Trophoblast cell (in vitro differentiated cells and primary cell): ENCODE measurements around the gene EPHA1.

Source experiments
- DNase-seq, 2 donors: peaks; one replicate each; pipeline ENCODE4 v3.0.0-alpha.2; 2016
- H2AFZ ChIP-seq: 2 replicates; pipeline ENCODE4 v1.6.1; 2013; ENCODE audit warnings: low read length, moderate library complexity, mild to moderate bottlenecking; ENCODE audit not compliant: insufficient read depth, poor library complexity
- H2AK5ac ChIP-seq: 2 replicates; pipeline ENCODE4 v1.6.1; 2013; ENCODE audit warnings: mild to moderate bottlenecking, low read length
- H2BK120ac ChIP-seq: 2 replicates; pipeline ENCODE4 v1.6.1; 2013; ENCODE audit warnings: low read length, mild to moderate bottlenecking, moderate library complexity; ENCODE audit not compliant: insufficient read depth, poor library complexity
- H2BK12ac ChIP-seq: 2 replicates; pipeline ENCODE4 v1.6.1; 2013; ENCODE audit warnings: mild to moderate bottlenecking, low read length, moderate library complexity
- H2BK5ac ChIP-seq: 2 replicates; pipeline ENCODE4 v1.6.1; 2013; ENCODE audit warnings: low read length, low read depth, moderate library complexity, mild to moderate bottlenecking; ENCODE audit not compliant: poor library complexity
- H3K14ac ChIP-seq: 2 replicates; pipeline ENCODE4 v1.6.1; 2013; ENCODE audit warnings: mild to moderate bottlenecking, low read length
- H3K18ac ChIP-seq: 2 replicates; pipeline ENCODE4 v1.6.1; 2013; ENCODE audit warnings: mild to moderate bottlenecking, low read length
- H3K23ac ChIP-seq: 2 replicates; pipeline ENCODE4 v1.6.1; 2013; ENCODE audit warnings: low read length
- H3K27ac ChIP-seq: 2 replicates; pipeline ENCODE4 v1.5.1; 2013; ENCODE audit warnings: low read depth, mild to moderate bottlenecking, inconsistent platforms, low read length, moderate library complexity
- H3K27me3 ChIP-seq: 2 replicates; pipeline ENCODE4 v1.6.1; 2013; ENCODE audit warnings: inconsistent platforms, mild to moderate bottlenecking, low read length, moderate library complexity; ENCODE audit not compliant: insufficient read depth
- H3K36me3 ChIP-seq, 2 experiments: 1 replicate in 1 of 2; 2 replicates in 1 of 2; pipeline ENCODE4 v1.6.1; 2013; ENCODE audit warnings: low read length in 2 of 2, mild to moderate bottlenecking in 2 of 2, moderate library complexity in 1 of 2; ENCODE audit not compliant: insufficient read depth in 2 of 2, control insufficient read depth in 1 of 2
- H3K4ac ChIP-seq: 2 replicates; pipeline ENCODE4 v1.6.1; 2013; ENCODE audit warnings: low read depth, mild to moderate bottlenecking, low read length, moderate library complexity
- H3K4me1 ChIP-seq, 2 experiments: 1 replicate in 1 of 2; 2 replicates in 1 of 2; pipeline ENCODE4 v1.6.1; 2013; ENCODE audit warnings: low read length in 2 of 2, mild to moderate bottlenecking in 2 of 2, moderate library complexity in 1 of 2; ENCODE audit not compliant: insufficient read depth in 2 of 2, control insufficient read depth in 1 of 2
- H3K4me2 ChIP-seq: 2 replicates; pipeline ENCODE4 v1.6.1; 2013; ENCODE audit warnings: inconsistent platforms, mild to moderate bottlenecking, low read length, moderate library complexity
- H3K4me3 ChIP-seq: 2 replicates; pipeline ENCODE4 v1.5.1; 2013; ENCODE audit warnings: mild to moderate bottlenecking, low read depth, low read length, inconsistent platforms
- H3K79me1 ChIP-seq: one replicate; pipeline ENCODE4 v1.6.1; 2013; ENCODE audit warnings: low read length
- H3K79me2 ChIP-seq: 2 replicates; pipeline ENCODE4 v1.6.1; 2013; ENCODE audit warnings: low read length, mild to moderate bottlenecking; ENCODE audit not compliant: control insufficient read depth, insufficient read depth, poor library complexity
- H3K9ac ChIP-seq: 2 replicates; pipeline ENCODE4 v1.6.1; 2013; ENCODE audit warnings: mild to moderate bottlenecking, low read length
- H3K9me3 ChIP-seq: 2 replicates; pipeline ENCODE4 v1.6.1; 2013; ENCODE audit warnings: low read depth, mild to moderate bottlenecking, control low read depth, inconsistent platforms, low read length; ENCODE audit not compliant: insufficient read depth
- H4K12ac ChIP-seq: 2 replicates; pipeline ENCODE4 v1.6.1; 2013; ENCODE audit warnings: low read depth, mild to moderate bottlenecking, low read length, moderate library complexity
- H4K8ac ChIP-seq: 2 replicates; pipeline ENCODE4 v1.6.1; 2013; ENCODE audit warnings: low read depth, mild to moderate bottlenecking, low read length, moderate library complexity
- H4K91ac ChIP-seq: one replicate; pipeline ENCODE4 v1.6.1; 2013; ENCODE audit warnings: low read depth, mild to moderate bottlenecking, low read length, moderate library complexity
- WGBS: extraction: QIAGEN DNeasy Blood & Tissue Kit; methylation state at CpG from one replicate; pipeline ENCODE4 v1.1.7; 2013; ENCODE audit warnings: missing lambda C conversion rate; ENCODE audit not compliant: insufficient read length, insufficient coverage; ENCODE audit errors: extremely low coverage; 5-methylcytosine and 5-hydroxymethylcytosine counted together

The EPHA1 gene

DNA sequence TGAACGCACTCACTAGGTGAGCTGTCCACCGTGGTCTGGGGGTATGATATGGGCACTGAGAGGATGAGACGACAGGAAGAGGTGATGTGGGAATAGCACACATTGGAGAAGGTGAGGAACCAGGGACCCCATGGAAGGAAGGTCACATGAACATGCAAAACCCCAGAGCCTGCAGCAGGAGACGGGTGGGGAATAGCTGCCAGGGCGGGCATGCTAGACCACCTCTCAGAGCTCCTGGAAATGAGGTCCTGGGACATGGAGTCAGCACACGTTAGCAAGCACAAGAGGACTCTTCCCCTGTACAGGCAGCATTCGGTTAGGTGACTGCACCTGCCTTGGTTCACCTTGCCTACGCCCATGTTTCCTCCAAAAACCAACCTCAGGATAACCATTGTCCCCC lies 54.3 kb downstream of the EPHA1 start:
- Histone ChIP-seq H4K91ac (no peak overlapping the region), H2AK5ac (no peak overlapping the region), H2BK120ac (no peak overlapping the region), H3K9me3 (peaks cover 2% of the 10 kb centered on the region), H3K9ac (no peak overlapping the region), H3K79me2 (no peaks in the 10 kb centered on the region), H3K4me2 (no peak overlapping the region), H3K4ac (no peak overlapping the region), H3K4me3 (no peak overlapping the region), H3K4me1 (peaks cover 6 to 7% of the 10 kb centered on the region in 2 experiments), H4K8ac (no peak overlapping the region), H3K14ac (no peak overlapping the region), H3K27me3 (peaks cover under 1% of the 10 kb centered on the region), H3K18ac (no peak overlapping the region), H3K27ac (no peak overlapping the region), H3K23ac (no peak overlapping the region), H2BK5ac (no peak overlapping the region), H2BK12ac (no peak overlapping the region), H3K36me3 (no peaks in the 10 kb centered on the region), H2AFZ (no peak overlapping the region), H3K79me1 (no peaks in the 10 kb centered on the region), H4K12ac (no peak overlapping the region)
- no CpG with 5 or more reads among the region's 8 CpGs for WGBS
- no peak for DNase-seq

DNA sequence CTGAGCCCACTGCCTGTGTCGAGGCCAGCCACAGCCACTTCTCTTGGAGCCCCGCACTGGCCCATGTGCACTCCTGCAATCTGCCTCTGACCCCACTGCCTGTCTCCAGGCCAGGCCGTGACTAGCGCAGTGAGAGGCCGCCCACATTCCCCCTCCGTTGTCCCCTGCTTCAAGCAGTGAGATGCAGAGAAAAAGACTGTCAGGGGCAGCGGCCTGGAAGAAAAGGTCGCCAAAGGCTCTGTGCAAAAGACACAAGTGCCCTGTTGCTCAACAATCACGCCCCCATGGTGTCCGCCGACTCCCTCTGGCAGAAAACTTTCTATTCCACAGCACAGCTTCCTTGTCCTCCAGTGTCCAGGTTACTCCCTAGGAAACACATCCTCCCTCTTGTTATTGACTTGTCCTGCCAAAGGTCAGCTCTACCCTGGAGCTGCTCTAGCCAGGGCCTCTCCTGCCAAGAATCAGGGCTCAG lies 56.1 kb downstream of the EPHA1 start:
- Histone ChIP-seq H3K79me1 (no peaks in the 10 kb centered on the region), H2BK5ac (no peak overlapping the region), H2AFZ (no peak overlapping the region), H4K91ac (no peak overlapping the region), H3K23ac (no peak overlapping the region), H3K27ac (no peak overlapping the region), H2AK5ac (no peak overlapping the region), H2BK12ac (no peak overlapping the region), H3K4me1 (peaks cover 6 to 7% of the 10 kb centered on the region in 2 experiments), H3K9ac (no peak overlapping the region), H3K14ac (no peak overlapping the region), H3K9me3 (no peaks in the 10 kb centered on the region), H3K4me3 (no peak overlapping the region), H2BK120ac (no peak overlapping the region), H4K8ac (no peak overlapping the region), H3K4me2 (no peak overlapping the region), H3K36me3 (no peaks in the 10 kb centered on the region), H3K27me3 (no peaks in the 10 kb centered on the region), H3K18ac (no peak overlapping the region), H4K12ac (no peak overlapping the region), H3K4ac (no peak overlapping the region), H3K79me2 (no peaks in the 10 kb centered on the region)
- no CpG with 5 or more reads among the region's 11 CpGs for WGBS
- DNase-seq = no peak

DNA sequence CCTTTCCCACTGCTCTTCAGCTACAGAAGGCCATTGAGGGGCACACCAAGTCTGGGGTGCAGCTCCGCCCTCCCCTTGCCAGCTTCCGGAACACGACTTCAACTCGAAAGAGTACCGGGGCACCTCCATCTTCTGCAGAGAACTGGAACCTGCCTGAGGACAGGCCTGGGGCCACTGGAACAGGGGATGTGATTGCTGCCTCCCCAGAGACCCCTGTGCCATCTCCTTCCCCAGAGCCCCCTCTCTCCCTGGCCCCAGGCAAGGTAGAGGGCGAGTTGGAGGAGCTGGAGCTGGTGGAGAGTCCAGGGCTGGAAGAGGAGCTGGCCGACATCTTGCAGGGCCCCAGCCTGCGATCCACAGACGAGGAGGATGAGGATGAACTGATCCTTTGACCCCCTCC lies 57.1 kb downstream of the EPHA1 start:
- WGBS = no CpG with 5 or more reads among the region's 9 CpGs
- no peak overlapping the region for H3K4ac ChIP-seq
- no peaks in the 10 kb centered on the region for H3K27me3 ChIP-seq
- no peak overlapping the region for H3K18ac ChIP-seq
- H3K9ac ChIP-seq = no peak overlapping the region
- no peak overlapping the region for H2AK5ac ChIP-seq
- no peak overlapping the region for H3K23ac ChIP-seq
- H4K91ac ChIP-seq = no peak overlapping the region
- H3K14ac ChIP-seq = no peak overlapping the region
- H3K36me3 ChIP-seq = no peaks in the 10 kb centered on the region
- no peak overlapping the region for H3K4me3 ChIP-seq
- no peak overlapping the region for H3K4me2 ChIP-seq
- H2AFZ ChIP-seq = no peak overlapping the region
- no peak overlapping the region for H4K8ac ChIP-seq
- no peak overlapping the region for H2BK12ac ChIP-seq
- no peak overlapping the region for H4K12ac ChIP-seq
- H3K4me1 ChIP-seq = peaks cover 6 to 7% of the 10 kb centered on the region in 2 experiments
- no peaks in the 10 kb centered on the region for H3K79me2 ChIP-seq
- no peak overlapping the region for H3K27ac ChIP-seq
- no peaks in the 10 kb centered on the region for H3K9me3 ChIP-seq
- H2BK5ac ChIP-seq = no peak overlapping the region
- DNase-seq = no peak
- H3K79me1 ChIP-seq = no peaks in the 10 kb centered on the region
- H2BK120ac ChIP-seq = no peak overlapping the region

DNA sequence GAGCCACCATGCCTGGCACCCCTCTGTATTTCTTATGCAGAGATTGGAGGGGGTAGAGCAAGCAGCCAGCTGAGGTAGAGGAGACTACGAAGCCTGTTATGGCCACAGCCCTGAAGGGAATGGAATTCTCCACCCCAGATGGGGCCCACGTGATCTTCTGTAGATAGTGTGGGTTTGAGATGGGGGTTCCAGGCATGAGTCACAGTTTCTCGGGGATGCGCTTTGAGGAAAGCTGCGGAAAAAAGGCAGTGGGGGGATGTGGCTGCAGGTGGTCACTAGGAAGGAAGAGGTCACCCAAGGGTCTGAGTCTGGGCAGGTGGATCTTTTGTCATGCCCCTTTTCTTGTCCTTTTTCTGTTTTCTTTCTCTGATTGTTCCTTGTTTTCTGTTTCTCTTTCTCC lies 57.6 kb downstream of the EPHA1 start:
- Histone ChIP-seq H3K23ac (no peak overlapping the region), H3K27me3 (no peaks in the 10 kb centered on the region), H3K4me2 (no peak overlapping the region), H3K79me1 (no peaks in the 10 kb centered on the region), H4K12ac (no peak overlapping the region), H3K4me1 (peaks cover 6 to 7% of the 10 kb centered on the region in 2 experiments), H2AK5ac (no peak overlapping the region), H2BK5ac (no peak overlapping the region), H4K91ac (no peak overlapping the region), H3K9ac (no peak overlapping the region), H3K4ac (no peak overlapping the region), H3K79me2 (no peaks in the 10 kb centered on the region), H3K36me3 (no peaks in the 10 kb centered on the region), H3K14ac (no peak overlapping the region), H2BK120ac (no peak overlapping the region), H3K18ac (no peak overlapping the region), H3K27ac (no peak overlapping the region), H2BK12ac (no peak overlapping the region), H3K9me3 (no peaks in the 10 kb centered on the region), H3K4me3 (no peak overlapping the region), H2AFZ (no peak overlapping the region), H4K8ac (no peak overlapping the region)
- WGBS = no CpG with 5 or more reads among the region's 5 CpGs
- no peak for DNase-seq
